TTC549 (cell line): ENCODE measurements around the gene SLC6A13.
"Not testable (repeated sequence)": the region's sequence is repeated elsewhere in the genome, so short reads cannot be mapped to it uniquely, and the experiment has no call there.

Source experiments
- FAIRE-seq: peaks from 2 replicates; lab custom pipeline; 2012; peaks lifted over from hg19 to GRCh38; lab: Jason Lieb, UNC

Gene SLC6A13

DNA sequence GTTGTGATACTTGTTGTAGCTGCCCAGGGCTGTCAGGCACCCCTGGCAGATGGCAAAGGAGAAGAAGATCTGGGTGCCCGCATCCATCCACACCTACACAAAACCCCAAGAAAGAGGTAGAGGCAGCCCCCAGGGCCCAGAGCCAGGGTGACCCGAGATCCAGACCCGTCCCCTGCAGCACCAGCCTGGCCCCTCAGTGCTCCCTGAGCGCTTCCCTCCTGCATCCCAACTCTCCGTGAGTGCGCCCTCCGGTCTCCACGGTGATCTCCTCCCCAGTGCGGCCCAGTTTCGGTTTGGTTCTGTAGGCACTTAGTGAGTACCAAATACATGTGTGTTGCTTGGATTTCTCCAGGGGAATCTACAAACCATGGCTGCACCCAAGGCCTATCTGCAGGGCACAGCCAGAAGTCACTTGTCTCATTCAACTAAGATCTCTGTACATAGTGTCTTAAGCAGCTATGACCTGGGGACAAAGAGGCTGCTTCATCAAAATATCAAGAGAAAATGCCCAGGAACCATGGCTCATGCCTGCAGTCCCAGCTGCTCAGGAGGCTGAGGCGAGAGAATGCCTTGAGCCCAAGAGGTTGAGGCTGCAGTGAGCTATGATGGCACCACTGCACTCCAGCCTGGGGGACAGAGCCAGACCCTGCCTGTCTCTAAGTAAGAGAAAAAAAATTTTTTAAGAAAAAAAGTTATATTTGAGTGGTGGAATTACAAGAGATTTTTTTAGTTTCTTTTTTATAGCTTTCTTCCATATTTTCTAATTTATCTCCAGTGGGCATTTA lies 64.5 kb downstream of the SLC6A13 start:
- no peak for FAIRE-seq

GRCh38 chr12:197347-197746 lies 65.3 kb downstream of the SLC6A13 start:
- no peak for FAIRE-seq

DNA sequence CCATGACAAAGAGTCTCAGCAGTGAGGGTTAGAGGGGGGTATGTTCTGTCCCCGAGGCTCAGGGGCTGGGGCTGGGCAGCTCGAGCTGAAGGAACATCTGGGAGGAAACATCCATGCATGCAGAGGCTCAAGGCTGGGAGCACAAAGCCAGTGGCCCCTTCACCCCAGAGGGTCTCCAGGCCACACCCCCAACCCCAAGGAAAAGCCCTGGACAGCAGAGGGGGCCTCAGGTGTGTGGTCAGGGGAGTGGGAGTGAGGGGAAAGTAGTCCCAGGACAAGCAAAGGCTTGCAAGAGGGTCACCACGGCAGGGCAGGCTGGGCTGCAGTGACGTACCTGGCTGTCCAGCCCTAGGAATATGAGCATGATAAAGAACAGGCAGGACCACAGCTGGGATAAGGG lies 66.2 kb downstream of the SLC6A13 start:
- no peak for FAIRE-seq

DNA sequence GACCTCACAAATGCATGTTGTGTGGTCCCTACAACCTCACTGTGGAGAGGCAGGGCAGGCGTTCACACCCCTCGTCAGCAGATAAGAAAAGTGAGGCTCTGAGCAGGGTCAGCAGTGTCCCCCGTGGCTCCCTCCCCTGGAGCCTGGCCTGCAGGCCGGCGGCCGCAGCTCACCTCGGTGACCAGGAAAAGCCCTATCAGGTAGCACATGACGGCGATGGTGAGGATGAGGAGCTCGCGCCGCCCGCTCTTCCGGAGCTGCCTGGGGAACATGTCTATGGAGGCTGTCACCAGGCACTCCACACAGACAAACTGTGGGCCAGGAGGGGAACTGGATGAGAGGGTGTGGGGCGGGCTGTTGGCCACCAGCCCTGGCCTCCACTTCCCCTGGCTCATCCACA lies 66.7 kb downstream of the SLC6A13 start:
- no peak for FAIRE-seq

DNA sequence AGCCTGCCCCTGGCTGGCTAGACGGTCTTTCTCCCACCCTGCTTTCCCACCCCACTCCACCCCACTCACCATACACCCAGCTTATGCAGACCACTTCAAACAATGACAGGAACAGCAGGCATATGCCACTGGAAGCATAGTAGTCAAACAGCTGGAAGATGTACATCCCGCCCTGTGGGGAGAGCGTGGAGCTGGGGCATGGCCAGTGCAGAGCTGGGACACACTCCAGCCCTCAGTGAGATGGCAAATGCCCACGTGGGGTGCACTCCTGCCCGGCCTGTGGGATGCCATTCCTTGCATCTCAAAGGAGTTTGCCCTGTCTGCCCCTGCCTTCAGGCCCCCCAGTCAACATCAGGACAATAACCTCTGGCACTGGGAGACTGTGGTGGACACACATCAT lies 67.5 kb downstream of the SLC6A13 start:
- no peak for FAIRE-seq

DNA sequence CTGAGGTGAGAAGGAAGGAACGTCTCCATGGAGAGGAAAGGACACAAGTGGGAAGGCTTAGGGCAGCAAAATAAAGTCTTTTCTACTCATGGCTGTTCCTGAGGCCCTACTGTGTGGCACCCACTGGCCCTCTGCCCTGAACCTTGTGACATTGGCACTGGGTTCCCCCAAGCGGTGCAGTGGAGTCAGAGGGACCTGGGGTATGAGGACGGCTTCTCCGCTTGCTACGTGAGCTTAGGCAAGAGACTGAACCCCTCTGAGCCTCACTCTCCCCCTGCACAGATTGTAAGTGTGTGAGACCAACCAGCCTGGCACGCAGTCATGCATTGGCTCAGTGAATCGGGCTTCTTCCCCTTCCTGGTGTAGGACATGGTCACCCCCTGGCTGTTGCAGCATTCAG lies 68.4 kb downstream of the SLC6A13 start:
- no peak for FAIRE-seq

DNA sequence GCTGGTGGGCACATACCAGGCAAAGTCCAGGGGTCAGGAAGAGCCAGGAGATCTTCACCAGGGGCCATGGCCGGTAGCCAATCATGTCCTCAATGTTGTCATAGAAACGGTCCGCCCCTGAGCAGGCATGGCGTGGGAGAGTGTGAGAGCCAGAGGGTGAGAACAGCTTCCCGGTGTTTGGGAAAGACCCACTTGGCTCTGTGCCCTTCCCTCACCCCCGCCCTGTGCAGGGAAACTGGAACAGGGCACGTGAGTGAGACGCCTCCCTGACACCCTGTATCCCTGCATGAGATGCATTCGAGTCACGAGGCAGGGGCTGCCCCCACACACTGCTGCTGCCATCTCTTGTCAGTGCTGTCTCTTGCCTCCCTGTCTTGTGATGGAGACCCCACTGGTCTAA lies 69.4 kb downstream of the SLC6A13 start:
- no peak for FAIRE-seq

DNA sequence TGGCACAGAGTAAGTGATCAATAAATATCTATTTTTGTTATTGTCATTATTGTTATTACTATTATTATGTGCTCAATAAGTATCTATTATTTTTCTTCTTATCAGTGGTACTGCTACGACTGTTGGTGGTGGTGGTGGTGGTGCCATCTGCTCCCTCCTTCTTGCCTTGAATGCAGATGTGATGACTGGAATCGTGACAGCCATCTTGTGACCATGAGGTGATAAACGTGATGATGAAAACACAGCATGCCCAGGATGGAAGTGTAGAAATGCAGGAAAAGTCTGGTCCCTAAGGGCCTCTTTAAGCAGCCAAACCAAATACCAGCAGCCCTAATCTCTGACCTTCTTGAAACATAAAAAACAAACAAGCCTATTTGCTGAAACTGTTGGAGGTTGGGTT lies 71.1 kb downstream of the SLC6A13 start:
- no peak for FAIRE-seq

DNA sequence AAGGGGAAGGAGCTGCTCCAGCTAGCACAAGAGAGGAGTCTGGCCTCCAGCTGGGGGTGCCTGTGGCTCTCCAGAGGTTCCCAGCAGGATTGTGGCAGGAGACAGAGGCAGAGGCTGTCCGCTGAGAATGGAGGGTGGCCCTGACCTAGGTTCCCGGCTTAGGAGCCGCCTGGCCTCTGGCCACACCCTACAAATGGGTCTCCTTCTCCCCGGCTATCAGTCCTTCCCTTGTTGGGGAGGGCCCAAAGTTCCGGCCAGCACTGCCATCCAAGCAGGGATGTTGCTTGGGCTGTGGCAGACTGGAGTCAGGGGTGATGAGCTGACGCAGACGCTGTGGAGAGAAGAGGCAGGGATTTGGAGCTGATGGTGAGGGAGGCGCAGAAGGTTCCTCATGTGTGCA lies 71.8 kb downstream of the SLC6A13 start:
- no peak for FAIRE-seq

DNA sequence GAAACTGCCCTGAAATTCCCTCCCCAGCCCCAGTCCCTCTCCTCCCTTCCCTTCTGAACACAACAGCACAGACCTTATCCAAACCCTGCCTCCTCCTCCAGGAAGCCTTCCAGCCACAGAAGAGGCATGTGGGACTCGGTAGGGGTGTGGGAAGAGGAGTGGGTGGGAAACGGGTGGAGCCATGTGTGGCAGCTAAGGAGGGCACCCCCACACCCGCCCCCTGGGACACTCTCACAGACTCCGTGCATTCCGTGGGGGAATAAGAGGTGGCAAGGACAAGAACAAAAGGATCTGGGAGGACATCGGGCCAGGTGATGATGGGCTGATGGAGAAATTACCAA lies 73.0 kb downstream of the SLC6A13 start:
- FAIRE-seq = no peak

DNA sequence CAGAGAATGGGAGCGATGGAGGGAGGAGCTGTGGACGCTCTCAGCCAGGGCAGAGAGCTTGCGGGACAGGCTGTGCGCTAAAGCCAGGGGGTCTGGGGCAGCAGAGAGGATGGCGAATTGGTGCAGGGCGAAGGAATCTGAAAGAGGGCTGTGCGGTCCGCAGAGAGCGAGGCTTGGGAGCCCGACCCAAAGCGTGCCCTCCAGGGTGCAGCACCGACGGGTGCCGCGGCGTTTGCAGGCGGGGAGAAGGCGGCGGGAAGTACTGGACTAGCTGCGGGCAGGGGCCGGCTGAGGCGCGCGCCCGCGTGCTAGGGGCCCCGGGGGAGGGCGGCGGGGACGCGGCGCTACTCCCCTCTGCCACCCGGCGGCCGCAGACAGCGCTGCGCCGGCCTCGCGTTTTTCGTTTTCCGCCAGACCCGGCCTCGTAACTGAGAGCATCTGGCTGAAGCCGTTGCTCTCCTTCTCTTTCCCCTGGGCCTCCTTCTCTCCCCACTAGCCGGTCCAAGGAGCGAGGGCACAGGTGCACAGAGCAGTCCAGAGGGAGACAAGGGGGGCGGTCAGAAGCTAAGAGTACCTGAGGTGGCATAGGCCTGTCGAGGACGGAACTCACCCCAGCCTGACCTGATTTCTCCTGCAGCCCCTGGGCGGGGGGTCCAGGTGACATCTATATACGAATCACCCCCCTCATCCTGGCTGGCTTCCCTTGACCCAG lies 73.6 kb downstream of the SLC6A13 start:
- no peak for FAIRE-seq

DNA sequence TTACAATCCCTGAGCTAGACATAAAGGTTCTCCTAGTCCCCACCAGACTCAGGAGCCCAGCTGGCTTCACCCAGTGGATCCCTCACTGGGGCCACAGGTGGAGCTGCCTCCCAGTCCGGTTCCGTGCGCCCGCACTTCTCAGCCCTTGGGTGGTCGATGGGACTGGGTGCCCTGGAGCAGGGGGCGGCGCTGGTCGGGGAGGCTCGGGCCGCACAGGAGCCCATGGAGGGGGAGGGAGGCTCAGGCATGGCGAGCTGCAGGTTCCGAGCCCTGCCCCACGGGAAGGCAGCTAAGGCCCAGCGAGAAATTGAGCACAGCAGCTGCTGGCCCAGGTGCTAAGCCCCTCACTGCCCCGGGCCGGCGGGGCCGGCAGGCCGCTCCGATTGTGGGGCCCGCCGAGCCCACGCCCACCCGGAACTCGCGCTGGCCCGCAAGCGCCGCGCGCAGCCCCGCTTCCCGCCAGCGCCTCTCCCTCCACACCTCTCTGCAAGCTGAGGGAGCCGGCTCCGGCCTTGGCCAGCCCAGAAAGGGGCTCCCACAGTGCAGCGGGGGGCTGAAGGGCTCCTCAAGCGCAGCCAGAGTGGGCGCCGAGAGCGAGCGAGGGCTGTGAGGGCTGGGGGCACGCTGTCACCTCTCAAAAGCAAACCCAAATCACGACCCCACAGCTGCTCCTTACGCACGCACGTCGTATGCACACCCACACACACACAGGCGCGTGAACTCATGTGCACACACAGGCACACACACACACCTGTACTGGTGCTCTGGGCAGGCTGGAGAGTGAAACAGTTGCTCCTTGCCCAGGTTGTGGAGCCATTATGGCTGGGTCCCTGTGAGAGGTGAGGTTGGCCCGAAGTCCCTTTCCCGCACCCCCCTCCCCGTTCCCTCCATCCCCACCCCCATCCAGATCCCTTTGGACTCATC lies 74.4 kb downstream of the SLC6A13 start:
- not testable (repeated sequence) for FAIRE-seq

DNA sequence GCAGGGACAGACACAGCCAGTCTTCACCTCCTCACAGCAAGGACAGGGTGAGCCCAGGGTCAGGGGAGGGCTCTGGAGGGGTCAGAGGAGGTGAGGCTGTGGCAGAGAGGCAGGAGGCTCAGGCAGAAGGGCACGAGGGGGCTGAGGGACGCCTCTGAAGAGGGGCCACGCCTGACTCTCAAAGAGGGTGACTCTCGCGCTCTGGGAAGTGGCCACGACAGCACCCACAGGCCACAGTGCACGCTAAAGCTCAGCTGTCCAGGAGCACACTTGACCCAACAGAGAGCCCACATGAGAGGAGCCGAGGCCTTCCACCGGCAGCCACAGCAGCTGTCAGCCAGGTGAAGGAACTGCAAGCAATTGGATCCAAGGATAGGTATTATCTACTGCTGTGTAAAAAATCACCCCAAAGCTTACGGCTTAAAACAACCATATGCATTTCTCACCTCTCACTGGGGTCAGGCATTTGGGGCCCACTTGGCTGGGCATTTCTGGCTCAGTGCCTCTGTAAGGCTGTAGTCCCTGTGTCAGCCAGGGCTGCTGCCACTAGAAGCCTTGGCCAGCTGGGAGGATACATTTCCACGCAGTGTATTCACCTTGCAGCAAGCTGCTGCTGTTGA lies 76.5 kb downstream of the SLC6A13 start:
- FAIRE-seq = no peak

DNA sequence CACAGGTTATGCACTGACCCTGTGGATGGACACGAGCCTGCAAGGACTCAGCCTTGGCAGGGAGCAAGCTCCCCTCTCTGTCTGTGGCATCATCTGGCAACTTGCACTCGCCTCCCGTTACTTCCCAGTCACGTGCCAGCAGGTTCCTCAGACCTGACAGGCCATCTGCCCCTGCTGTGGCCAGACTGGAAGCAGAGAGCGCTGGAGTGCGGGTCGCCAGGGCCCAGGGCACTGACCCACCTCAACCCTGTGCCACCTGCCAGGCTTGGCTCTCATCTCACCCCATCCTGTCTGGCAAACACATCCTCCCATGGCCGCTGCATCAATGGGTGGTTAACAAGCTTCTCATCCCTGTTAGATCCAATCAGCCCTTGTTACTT lies 77.1 kb downstream of the SLC6A13 start:
- no peak for FAIRE-seq

DNA sequence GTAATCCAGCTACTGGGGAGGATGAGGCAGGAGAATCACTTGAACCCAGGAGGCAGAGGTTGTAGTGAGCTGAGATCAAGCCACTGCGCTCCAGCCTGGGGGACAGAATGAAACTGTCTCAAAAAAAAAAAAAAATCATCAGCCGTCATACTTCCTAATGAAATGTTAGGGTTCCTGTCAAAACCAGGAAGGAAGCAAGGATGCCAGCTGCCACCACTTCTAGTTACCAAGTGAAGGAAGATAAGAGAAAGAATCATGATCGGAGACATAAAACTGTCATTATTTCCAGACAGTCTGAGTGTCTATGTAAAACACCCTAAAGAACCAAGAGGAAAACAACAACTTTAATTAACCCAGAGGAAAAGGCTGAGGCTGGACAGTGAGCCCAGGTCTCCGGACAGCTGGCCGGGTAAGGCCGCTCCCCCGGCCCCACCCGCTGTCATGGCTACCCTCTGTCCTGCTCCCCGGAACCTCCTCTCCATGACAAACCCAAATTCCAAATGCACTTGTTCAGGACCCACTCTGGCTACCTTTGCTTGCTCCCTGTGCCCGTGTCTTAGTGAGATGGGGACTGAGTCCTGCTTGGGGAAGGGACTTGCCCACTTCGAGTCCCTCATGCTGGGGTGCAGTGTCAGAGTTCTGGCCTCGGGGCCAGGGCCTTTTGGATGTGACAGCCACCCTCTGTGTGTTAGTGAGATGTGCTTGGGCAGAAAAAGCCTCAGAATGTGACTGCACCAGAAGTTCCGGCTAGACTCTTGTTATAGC lies 77.6 kb downstream of the SLC6A13 start:
- FAIRE-seq = no peak

DNA sequence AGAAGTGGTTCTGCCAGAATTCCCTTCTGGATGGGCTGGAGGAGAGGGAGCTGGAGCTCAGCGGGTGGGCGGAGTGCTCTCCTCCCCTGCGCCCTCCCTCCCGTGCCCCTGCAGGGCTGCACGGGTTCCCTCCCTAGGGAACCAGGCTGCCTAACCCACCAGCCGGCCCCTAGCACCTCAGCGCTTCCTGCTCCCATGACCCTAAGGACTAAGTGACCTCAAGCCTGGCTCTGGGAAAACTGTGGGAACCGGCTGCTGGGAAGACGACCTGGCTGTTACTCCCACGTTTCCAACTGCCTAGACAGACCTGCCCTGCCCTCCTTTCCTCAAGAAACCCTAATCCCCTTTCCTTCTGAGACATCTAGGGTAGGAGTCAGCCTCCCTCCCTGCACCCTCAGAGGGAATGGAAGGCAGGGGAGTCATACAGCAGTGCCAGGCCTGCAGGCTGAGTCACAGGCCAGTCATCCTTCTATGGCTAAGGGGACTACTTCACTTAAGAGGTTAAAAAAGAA lies 80.2 kb downstream of the SLC6A13 start:
- no peak for FAIRE-seq

GRCh38 chr12:181921-182320 lies 80.7 kb downstream of the SLC6A13 start:
- no peak for FAIRE-seq

DNA sequence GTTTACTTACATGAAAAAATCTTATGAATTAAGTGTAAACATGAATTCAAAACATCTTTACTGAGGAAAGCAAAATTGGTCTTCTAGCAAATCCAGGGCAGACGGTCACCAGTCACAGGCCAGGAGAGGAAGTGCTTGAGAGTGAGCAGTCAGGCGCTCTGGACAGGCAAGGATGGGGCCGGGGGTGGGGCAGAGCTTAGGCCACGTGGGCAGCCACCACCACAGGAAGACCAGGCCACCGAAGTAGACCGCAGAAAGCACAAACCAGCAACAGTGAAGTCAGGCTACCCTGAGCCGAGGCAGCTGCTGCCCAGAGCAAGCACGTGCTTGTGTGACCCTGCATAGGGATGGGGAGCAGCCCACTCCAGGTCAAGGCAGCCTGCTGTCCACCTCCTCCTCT lies 82.2 kb downstream of the SLC6A13 start:
- FAIRE-seq = no peak

- no peak for FAIRE-seq
Measured at GRCh38 chr12:179885-180284, 82.8 kb downstream of the SLC6A13 start.

GRCh38 chr12:179131-179884 lies 83.3 kb downstream of the SLC6A13 start:
- no peak for FAIRE-seq

- no peak for FAIRE-seq
Measured at GRCh38 chr12:178829-179109, 83.9 kb downstream of the SLC6A13 start.
